ENCODE data around the gene DAG1.

DAG1 gene

DNA sequence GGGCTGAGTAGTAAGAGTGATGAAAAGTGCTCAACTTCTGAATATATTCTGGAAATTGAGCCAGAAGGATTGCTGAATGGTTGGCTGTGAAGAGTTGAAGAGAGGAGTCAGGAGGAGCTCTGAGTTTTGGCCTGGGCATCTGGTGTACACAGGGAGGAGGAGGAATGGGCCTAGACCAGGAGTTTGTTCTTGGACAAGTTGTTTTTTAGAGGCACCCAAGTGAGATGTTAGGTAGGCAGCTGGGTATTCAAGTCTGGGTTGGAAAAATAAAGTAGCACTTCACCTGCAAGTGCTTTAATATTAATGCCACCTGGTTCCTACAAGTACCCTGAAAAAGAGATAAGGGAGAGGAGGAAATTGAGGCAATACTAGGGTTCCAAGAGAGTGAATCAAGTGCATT lies 98.9 kb downstream of the DAG1 start:
- no peak for DNase-seq (ENCODE audit: low read depth)
- in situ Hi-C loops (cut with HindIII; ENCODE audit: low sequenced_read_pairs), result no loop called here
- TF ChIP-seq, protein P1, sequence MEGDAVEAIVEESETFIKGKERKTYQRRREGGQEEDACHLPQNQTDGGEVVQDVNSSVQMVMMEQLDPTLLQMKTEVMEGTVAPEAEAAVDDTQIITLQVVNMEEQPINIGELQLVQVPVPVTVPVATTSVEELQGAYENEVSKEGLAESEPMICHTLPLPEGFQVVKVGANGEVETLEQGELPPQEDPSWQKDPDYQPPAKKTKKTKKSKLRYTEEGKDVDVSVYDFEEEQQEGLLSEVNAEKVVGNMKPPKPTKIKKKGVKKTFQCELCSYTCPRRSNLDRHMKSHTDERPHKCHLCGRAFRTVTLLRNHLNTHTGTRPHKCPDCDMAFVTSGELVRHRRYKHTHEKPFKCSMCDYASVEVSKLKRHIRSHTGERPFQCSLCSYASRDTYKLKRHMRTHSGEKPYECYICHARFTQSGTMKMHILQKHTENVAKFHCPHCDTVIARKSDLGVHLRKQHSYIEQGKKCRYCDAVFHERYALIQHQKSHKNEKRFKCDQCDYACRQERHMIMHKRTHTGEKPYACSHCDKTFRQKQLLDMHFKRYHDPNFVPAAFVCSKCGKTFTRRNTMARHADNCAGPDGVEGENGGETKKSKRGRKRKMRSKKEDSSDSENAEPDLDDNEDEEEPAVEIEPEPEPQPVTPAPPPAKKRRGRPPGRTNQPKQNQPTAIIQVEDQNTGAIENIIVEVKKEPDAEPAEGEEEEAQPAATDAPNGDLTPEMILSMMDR (IDR thresholded peaks at IDR 0.05; ENCODE audit: low read depth, low read length, missing control alignments), result no peak
- no peak overlapping the region for H3K4me3 ChIP-seq (ENCODE audit: low read depth, low read length)

DNA sequence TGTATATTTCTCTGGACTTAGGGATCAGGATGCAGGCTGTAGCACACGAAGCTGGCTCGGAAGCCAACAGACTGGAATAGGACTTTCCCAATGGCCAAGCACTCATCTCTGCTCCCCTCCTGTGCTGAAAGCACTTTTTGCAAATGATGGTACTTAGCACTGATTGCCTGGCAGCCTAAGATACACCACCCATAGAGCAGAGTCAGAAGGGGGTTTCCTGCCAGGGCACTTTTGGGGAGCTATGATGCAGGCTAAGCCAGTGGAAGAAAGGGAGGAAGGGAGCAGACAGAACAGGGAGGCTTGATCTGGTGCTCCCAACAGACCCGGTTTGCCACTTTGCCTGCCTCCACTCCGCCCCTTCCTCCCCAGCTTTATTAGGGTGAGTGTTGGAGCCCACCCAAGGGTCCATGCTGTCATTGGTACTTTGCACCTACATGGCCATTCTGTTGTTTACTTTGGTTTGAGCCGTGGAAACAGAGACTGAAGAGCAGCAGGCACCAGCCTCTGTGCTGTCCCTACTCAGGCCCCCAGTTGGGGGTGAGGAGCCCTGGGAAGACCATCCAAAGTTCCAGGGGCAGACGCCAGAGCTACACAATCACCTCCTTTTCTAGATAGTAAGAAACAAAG lies 100.1 kb downstream of the DAG1 start:
- in situ Hi-C loops (cut with HindIII; ENCODE audit: low sequenced_read_pairs), result no loop called here
- TF ChIP-seq, protein P1 (IDR thresholded peaks at IDR 0.05; ENCODE audit: low read depth, low read length, missing control alignments), result no peak
- DNase-seq (ENCODE audit: low read depth), result no peak
- H3K4me3 ChIP-seq (ENCODE audit: low read depth, low read length), result no peak overlapping the region

DNA sequence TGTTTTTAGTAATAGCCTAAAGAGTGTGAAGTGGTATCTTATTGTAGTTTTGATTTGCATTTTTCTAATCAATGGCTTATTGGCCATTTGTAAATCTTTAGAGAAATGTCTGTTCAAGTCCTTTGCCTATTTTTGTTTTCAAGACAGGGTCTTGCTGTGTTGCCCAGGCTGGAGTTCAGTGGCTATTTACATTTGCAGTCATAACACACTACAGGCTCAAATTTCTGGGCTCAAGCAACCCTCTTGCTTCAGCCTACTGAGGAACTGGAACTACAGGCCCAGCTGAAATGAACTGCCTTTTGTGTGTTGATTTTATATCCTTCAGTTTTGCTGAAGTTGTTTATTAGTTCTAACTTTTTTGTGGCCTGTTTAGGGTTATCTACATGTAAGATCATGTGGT lies 112.1 kb downstream of the DAG1 start:
- in situ Hi-C loops (cut with HindIII; ENCODE audit: low sequenced_read_pairs), result loop anchor here (5.0 kb wide), 1 partner anchor 55 kb away; no protein-coding TSS in a partner anchor
- TF ChIP-seq, protein P1 (IDR thresholded peaks at IDR 0.05; ENCODE audit: low read depth, low read length, missing control alignments), result no peak
- DNase-seq (ENCODE audit: low read depth), result no peak

More for the DNA sequence above, 112.1 kb downstream of the DAG1 start:
- no peak overlapping the region for H3K4me3 ChIP-seq (ENCODE audit: low read depth, low read length)
